HG03039 (cell line): Measurements from ENCODE around the gene CEP164.

Experiments
- ATAC-seq: cut with Tn5 transposase; IDR thresholded peaks from one replicate; pipeline ENCODE4 v1.9.1; 2021; ENCODE audit warnings: mild to moderate bottlenecking, moderate library complexity; ENCODE audit not compliant: unreplicated experiment

CEP164 gene

DNA sequence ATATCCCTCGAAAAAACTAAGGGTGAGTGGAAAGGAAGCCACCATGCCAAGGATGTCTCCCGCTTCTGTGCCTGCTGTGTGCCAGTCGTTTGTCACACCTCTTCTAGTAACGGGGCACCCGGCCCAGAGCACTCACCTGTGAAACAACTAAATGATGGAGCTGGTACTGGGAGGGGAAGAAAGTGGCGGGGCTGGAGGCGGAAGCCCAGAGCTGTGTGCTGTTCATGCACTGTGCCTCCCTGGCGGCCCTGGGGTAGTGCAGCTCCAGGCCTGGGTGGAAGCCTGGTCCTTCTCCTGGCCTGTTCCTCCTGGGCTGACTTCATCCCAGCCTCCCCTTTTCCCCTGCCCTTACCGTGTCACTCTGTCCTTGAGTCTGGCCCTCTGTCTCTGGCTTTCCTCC is 130.2 kb downstream of the CEP164 start:
- peak; percentile 23 for ATAC-seq

- ATAC-seq, result peak; percentile 37
Observed at GRCh38 chr11:117458275-117459122, 130.8 kb downstream of the CEP164 start.

GRCh38 chr11:117459123-117459978 is 131.7 kb downstream of the CEP164 start:
- ATAC-seq, result no peak

GRCh38 chr11:117459979-117460300 is 132.3 kb downstream of the CEP164 start:
- no peak for ATAC-seq

DNA sequence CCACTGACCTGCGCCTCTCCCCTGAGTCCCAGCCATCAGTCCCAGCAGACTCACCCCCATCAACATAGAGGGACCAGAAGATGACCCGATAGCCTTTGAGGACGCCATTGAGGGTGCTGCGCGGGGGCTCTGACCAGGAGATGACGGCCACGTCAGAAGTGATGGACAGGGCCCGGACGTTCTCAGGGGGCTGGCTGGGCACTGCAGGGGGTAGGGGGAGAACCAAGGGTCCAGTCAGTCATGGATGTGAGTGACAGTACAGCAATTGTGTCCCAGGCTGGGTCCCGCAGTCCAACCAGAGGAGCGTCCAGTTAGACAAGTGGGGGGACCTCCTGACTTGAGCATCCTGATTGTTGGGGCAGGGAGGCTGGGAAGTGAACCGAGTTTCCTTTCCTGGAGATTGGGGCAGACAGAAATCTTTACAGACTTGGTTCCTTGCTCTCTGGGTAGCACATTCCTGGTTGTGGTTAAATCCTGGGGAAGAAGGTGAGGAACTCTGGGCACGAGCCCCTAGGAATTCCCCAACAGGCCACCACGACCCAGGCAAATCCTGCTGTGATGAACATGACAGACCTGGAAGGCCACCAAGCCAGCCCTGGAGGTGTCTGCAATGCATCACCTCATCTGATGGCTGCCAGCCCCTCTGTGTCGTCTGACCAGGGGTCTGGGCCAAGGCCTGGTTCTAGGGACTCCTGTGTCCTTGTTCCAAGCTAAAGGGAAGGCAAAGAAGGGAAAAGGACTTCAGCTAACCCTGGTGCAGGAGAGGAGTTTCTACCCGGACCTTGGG is 133.9 kb downstream of the CEP164 start:
- no peak for ATAC-seq

DNA sequence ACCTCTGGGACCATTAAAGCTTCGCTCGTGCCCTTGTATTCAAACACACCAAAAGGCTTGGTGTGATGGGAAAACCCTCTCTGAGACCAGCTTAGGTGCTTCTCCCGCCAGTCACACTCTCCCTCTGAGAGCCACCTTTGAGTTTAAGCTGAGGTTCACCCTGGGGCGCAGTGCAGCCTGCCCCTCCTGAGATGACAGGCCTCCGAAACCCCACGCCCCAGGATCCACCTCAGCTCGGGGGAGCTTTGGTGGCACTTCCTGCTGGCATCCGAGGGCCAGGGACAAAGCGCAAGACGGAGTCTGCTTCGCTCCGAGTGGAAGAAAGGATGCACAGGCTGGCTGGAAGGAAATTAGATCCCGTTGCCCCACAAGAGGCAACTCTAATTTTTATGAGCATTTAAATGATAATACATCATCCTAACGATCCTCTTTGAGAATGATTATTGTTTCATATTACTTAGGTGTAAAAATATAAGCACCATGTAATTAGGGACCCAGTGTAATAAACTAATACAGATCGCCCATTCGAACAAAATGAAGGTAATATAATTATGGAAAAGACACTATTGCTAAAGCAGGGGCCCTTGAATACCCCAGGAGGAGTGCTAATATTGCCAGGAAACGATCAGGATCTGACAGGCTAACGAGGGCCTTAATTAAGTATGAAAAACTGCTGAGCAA is 134.7 kb downstream of the CEP164 start:
- ATAC-seq, result no peak

- ATAC-seq, result no peak
Observed at GRCh38 chr11:117462864-117463247, 135.2 kb downstream of the CEP164 start.
